Raji (cell line): ENCODE results near the gene XRN2.

ENCODE experiments used
- POLR2A ChIP-seq: IDR thresholded peaks from 2 replicates; pipeline ENCODE4 v1.6.1; 2011; ENCODE audit warnings: low read depth, low read length, control low read depth; ENCODE audit not compliant: insufficient read depth

XRN2 gene

GRCh38 chr20:21398109-21399004, 95.2 kb downstream of the XRN2 start:
- TF ChIP-seq POLR2A: no peak

GRCh38 chr20:21399005-21399475, 95.9 kb downstream of the XRN2 start:
- no peak for TF ChIP-seq POLR2A

- no peak for TF ChIP-seq POLR2A
These were observed 108.6 kb downstream of the XRN2 start for GRCh38 chr20:21411725-21412124.

DNA sequence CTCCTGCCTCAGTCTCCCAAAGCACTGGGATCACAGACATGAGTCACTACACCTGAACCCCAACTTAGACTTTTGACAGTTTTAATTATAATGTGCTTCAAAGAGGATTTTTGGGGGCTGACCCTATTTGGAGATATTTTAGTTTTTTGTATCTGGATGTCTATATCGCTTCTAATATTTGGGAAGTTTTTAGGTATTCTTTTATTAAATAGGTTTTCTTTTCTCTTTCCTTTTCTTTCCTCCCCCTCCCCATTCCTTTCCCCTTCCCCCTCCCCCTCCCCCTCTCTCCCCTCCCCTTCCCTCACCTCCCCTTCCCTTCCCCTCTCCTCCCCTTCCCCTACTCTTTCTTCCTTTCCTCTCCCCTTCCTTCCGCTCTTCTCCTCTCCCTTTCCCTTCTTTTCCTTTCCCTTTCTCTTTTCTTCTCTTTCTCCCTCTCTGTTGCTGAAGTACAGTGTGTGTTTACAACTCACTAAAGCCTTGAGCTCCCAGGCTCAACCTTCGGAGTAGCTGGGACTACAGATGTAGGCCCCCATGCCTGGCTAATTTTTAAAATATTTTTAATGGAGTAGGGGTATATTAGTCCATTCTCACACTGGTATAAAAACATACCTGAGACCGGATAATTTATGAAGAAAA, 118.6 kb downstream of the XRN2 start:
- no peak for TF ChIP-seq POLR2A

DNA sequence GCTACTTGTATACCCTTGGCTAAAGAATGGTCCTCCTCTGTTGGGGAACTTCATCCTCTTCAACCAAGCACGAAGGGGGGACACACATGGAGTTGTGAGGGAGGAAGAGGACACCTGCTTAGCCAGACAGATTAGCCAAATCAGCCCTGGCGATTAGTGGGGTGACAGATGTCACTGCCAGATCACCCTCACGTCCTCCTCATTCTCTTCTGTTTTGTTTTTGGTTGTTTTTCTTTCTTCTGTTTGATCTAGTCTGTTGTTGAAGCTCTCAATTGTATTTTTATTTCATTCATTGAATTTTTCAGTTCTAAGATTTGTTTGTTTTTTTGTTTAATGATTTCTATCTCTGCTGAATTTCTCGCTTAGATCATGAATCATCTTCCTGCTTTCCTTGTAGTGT, 121.7 kb downstream of the XRN2 start:
- no peak for TF ChIP-seq POLR2A

- TF ChIP-seq POLR2A: no peak
These were observed 126.9 kb downstream of the XRN2 start for GRCh38 chr20:21430020-21430419.

DNA sequence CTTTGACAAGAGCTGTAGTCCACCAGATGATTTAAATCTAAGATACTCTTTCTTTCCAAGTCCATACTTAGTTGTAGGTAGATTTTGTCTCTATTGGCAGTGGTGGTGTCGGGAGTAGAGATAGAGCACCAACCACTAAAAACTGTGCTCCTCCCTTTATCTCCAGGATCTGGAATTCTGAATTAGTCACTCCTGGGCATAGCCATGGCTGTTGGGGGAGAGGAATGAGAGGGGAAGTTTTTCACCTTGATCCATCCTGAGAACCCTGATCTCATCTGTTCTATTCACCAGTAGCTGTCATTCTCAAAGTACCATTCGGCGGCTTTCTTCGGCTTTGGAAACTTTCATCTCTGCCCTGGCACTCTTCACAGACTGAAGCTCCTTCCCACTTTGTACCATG, 129.8 kb downstream of the XRN2 start:
- TF ChIP-seq POLR2A: no peak

DNA sequence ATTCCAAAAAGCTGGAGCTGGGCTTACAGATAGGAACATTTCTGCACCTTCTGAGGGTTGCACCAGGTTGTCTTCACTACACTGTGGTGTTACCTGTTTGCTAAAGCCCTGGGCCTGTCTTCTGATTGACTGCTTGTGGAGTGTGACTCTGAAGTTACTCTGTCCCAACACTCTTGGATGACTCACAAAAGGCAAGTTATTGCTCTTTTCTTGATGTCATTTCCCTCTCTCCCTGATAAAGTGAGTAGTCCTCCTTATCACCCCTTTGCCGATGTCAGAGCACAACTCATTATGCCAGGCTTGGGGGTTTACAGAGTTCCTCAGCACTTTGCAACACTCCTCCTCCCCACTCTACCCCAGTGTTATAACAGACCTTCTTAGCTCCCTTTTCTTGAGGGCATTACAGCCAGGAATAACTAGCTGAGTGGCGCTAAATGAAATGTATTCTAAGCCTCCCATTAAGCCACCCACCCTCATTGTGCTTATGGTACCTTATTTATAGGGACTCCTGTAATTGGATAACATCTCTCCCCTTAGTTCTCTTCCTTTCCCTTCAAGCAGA, 130.3 kb downstream of the XRN2 start:
- TF ChIP-seq POLR2A: no peak

GRCh38 chr20:21435576-21435975, 132.4 kb downstream of the XRN2 start:
- TF ChIP-seq POLR2A: no peak

DNA sequence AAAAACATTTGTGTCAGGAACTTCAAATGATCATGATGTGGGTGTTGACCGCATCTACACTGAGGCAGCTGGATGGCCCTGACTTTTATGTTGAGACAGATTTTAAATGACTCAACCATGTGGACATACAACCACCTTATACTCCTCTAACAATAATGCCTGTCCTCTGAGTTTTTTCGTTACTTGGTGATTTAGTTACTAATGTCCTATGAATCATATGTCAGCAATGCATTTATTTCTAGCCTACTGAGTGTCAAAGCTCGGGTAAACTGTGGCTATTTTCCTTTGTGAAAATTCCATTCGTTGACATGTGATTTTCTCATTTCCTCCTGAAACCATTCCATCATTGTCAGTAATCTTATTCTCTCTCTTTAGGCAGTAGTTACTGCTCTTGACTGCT, 133.1 kb downstream of the XRN2 start:
- no peak for TF ChIP-seq POLR2A

GRCh38 chr20:21437248-21437647, 134.1 kb downstream of the XRN2 start:
- no peak for TF ChIP-seq POLR2A

DNA sequence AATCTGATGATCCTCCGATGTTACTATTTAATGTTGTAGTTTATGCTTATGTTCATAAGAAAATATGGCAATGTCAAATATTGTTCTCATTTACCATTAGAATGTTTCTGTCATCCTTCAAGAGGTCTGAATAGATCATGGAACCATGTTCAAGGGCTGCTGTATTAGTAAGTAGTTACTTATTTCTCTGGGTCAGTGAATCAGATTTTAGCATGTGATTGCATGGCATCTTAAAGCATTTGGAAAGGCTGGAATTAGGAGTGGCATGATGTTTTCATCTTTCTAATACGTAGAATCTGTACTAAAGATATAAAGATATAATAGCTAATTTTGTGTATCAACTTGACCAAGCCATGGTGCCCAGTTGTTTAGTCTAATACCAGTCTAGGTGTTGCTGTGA, 134.7 kb downstream of the XRN2 start:
- no peak for TF ChIP-seq POLR2A
